ENCODE measurements around the gene IDH3B. TPM values are rescaled to one million over a fixed set of nuclear protein-coding genes. Genes with fewer than 3 reads are reported as not detected.
A peak's percentile ranks its signal among the peaks of the same experiment; 100 is the strongest.

The IDH3B gene
- total and polyA plus RNA-seq, 2 of the 13 experiments (the other 11 are each of a cell fraction or from before 2014, with no cell fraction given), result 215 to 254 TPM

DNA sequence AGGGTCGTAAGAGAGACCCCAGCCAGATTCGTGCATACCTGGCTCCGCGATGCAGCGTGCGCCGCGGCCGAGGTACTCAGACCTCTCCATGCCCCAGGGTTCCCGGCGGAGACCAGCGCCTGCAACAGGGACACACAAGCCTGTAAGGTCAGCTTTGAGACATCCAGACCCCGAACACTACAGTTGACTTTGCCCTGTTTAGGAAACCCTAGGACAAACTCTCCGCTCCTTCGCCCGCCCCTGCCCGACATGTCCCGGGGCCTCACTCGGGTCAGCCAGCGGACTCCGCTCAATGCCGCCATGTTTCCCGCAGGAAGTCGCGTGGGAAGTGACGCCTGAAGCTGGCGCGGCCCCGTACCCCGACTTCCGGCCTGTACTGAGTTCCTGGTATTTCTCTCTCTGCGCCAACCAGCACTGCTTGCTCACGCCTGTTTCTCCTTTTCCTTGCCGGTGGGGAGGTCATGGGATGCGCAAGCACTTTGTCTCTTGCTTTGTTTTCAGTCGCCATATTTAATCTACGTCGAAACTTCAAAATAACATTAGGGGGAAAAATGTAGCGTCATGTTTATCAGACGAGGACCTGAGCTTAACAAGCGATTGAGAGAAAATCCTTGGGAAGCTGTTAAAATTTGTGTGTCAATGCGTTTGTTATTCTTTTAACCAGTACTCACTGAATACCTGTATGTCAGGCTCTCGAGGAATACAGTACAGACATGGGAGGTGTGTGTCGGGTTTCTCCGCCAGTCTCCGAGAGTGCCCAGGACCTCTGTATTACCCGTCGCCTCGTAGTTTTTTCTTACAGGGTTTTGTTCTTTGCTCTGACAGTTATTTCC lies at the start of gene IDH3B (continued):
- TF ChIP-seq FOXC1 (CRISPR knock-in tag; IDR thresholded peaks at IDR 0.05; ENCODE audit: borderline replicate concordance) (peak; percentile 56; the same call in 1 of the 2 replicates), SCMH1 (CRISPR knock-in tag; IDR thresholded peaks at IDR 0.05; ENCODE audit: borderline replicate concordance) (no peak), GABPA (IDR thresholded peaks at IDR 0.05; ENCODE audit: low read depth, low read length) (peak; percentile 98), GABPA (CRISPR knock-in tag; IDR thresholded peaks at IDR 0.05; ENCODE audit: low read depth) (peak; percentile 100), NCOR1 (IDR thresholded peaks at IDR 0.05; ENCODE audit: borderline replicate concordance, low read length) (peak; percentile 33; the same call in 1 of the 2 replicates), NBN (conservative IDR thresholded peaks at IDR 0.05) (no peak), ZFP36 (IDR thresholded peaks at IDR 0.05; ENCODE audit: borderline replicate concordance, low read depth, low read length, partially characterized antibody) (no peak), ZNF547 (CRISPR knock-in tag; IDR thresholded peaks at IDR 0.05) (peak; percentile 97), ZNF367 (CRISPR knock-in tag; IDR thresholded peaks at IDR 0.05; ENCODE audit: borderline replicate concordance) (no peak), PAF1 (CRISPR knock-in tag; IDR thresholded peaks at IDR 0.05) (no peak), ELF3 (CRISPR knock-in tag; IDR thresholded peaks at IDR 0.05) (peak; percentile 100), ZNF30 (CRISPR knock-in tag; IDR thresholded peaks at IDR 0.05) (no peak), SNRNP70 (IDR thresholded peaks at IDR 0.05; ENCODE audit: low read depth, low read length) (no peak)
- TF ChIP-seq, protein P1, sequence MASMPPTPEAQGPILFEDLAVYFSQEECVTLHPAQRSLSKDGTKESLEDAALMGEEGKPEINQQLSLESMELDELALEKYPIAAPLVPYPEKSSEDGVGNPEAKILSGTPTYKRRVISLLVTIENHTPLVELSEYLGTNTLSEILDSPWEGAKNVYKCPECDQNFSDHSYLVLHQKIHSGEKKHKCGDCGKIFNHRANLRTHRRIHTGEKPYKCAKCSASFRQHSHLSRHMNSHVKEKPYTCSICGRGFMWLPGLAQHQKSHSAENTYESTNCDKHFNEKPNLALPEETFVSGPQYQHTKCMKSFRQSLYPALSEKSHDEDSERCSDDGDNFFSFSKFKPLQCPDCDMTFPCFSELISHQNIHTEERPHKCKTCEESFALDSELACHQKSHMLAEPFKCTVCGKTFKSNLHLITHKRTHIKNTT (CRISPR knock-in tag; IDR thresholded peaks at IDR 0.05), result 0 out of 2 replicates have a peak, but pooled peaks have one; percentile 86
- TF ChIP-seq, protein P2, sequence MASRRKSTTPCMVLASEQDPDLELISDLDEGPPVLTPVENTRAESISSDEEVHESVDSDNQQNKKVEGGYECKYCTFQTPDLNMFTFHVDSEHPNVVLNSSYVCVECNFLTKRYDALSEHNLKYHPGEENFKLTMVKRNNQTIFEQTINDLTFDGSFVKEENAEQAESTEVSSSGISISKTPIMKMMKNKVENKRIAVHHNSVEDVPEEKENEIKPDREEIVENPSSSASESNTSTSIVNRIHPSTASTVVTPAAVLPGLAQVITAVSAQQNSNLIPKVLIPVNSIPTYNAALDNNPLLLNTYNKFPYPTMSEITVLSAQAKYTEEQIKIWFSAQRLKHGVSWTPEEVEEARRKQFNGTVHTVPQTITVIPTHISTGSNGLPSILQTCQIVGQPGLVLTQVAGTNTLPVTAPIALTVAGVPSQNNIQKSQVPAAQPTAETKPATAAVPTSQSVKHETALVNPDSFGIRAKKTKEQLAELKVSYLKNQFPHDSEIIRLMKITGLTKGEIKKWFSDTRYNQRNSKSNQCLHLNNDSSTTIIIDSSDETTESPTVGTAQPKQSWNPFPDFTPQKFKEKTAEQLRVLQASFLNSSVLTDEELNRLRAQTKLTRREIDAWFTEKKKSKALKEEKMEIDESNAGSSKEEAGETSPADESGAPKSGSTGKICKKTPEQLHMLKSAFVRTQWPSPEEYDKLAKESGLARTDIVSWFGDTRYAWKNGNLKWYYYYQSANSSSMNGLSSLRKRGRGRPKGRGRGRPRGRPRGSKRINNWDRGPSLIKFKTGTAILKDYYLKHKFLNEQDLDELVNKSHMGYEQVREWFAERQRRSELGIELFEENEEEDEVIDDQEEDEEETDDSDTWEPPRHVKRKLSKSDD (CRISPR knock-in tag; IDR thresholded peaks at IDR 0.05; ENCODE audit: low read depth), result no peak; the same call in none of the 2 replicates
- TF ChIP-seq, protein P3, sequence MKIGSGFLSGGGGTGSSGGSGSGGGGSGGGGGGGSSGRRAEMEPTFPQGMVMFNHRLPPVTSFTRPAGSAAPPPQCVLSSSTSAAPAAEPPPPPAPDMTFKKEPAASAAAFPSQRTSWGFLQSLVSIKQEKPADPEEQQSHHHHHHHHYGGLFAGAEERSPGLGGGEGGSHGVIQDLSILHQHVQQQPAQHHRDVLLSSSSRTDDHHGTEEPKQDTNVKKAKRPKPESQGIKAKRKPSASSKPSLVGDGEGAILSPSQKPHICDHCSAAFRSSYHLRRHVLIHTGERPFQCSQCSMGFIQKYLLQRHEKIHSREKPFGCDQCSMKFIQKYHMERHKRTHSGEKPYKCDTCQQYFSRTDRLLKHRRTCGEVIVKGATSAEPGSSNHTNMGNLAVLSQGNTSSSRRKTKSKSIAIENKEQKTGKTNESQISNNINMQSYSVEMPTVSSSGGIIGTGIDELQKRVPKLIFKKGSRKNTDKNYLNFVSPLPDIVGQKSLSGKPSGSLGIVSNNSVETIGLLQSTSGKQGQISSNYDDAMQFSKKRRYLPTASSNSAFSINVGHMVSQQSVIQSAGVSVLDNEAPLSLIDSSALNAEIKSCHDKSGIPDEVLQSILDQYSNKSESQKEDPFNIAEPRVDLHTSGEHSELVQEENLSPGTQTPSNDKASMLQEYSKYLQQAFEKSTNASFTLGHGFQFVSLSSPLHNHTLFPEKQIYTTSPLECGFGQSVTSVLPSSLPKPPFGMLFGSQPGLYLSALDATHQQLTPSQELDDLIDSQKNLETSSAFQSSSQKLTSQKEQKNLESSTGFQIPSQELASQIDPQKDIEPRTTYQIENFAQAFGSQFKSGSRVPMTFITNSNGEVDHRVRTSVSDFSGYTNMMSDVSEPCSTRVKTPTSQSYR (CRISPR knock-in tag; IDR thresholded peaks at IDR 0.05; ENCODE audit: borderline replicate concordance), result peak; percentile 40; the same call in 1 of the 2 replicates
- TF ChIP-seq, protein P4, sequence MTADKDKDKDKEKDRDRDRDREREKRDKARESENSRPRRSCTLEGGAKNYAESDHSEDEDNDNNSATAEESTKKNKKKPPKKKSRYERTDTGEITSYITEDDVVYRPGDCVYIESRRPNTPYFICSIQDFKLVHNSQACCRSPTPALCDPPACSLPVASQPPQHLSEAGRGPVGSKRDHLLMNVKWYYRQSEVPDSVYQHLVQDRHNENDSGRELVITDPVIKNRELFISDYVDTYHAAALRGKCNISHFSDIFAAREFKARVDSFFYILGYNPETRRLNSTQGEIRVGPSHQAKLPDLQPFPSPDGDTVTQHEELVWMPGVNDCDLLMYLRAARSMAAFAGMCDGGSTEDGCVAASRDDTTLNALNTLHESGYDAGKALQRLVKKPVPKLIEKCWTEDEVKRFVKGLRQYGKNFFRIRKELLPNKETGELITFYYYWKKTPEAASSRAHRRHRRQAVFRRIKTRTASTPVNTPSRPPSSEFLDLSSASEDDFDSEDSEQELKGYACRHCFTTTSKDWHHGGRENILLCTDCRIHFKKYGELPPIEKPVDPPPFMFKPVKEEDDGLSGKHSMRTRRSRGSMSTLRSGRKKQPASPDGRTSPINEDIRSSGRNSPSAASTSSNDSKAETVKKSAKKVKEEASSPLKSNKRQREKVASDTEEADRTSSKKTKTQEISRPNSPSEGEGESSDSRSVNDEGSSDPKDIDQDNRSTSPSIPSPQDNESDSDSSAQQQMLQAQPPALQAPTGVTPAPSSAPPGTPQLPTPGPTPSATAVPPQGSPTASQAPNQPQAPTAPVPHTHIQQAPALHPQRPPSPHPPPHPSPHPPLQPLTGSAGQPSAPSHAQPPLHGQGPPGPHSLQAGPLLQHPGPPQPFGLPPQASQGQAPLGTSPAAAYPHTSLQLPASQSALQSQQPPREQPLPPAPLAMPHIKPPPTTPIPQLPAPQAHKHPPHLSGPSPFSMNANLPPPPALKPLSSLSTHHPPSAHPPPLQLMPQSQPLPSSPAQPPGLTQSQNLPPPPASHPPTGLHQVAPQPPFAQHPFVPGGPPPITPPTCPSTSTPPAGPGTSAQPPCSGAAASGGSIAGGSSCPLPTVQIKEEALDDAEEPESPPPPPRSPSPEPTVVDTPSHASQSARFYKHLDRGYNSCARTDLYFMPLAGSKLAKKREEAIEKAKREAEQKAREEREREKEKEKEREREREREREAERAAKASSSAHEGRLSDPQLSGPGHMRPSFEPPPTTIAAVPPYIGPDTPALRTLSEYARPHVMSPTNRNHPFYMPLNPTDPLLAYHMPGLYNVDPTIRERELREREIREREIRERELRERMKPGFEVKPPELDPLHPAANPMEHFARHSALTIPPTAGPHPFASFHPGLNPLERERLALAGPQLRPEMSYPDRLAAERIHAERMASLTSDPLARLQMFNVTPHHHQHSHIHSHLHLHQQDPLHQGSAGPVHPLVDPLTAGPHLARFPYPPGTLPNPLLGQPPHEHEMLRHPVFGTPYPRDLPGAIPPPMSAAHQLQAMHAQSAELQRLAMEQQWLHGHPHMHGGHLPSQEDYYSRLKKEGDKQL (CRISPR knock-in tag; IDR thresholded peaks at IDR 0.05; ENCODE audit: low read depth), result no peak

All from HepG2 (cell line).